Effector memory CD4-positive, alpha-beta T cell (primary cell): ENCODE results near the gene ZBTB8B.
"Not testable (repeated sequence)": the region's sequence is repeated elsewhere in the genome, so short reads cannot be mapped to it uniquely, and the experiment has no call there.

Experiments
- DNase-seq, 3 donors: peaks; one replicate each; pipeline ENCODE4 v3.0.0-alpha.2; 2020
- H3K27ac ChIP-seq: 2 replicates; pipeline ENCODE4 v1.7.0; 2013; ENCODE audit warnings: mild to moderate bottlenecking, low read length, moderate library complexity; ENCODE audit not compliant: insufficient read depth, poor library complexity, severe bottlenecking
- H3K27me3 ChIP-seq: replicated peaks from 2 replicates; pipeline ENCODE4 v1.7.0; 2013; ENCODE audit warnings: mild to moderate bottlenecking, low read length; ENCODE audit not compliant: insufficient read depth, control insufficient read depth, poor library complexity, severe bottlenecking
- H3K36me3 ChIP-seq: 2 replicates; pipeline ENCODE4 v1.7.0; 2013; ENCODE audit warnings: mild to moderate bottlenecking, low read length, moderate library complexity; ENCODE audit not compliant: control insufficient read depth, insufficient read depth
- H3K4me1 ChIP-seq: 2 replicates; pipeline ENCODE4 v1.7.0; 2013; ENCODE audit warnings: low read length, mild to moderate bottlenecking; ENCODE audit not compliant: control insufficient read depth, insufficient read depth, poor library complexity, severe bottlenecking
- H3K4me3 ChIP-seq: 2 replicates; pipeline ENCODE4 v1.7.0; 2013; ENCODE audit warnings: low read length, low read depth, mild to moderate bottlenecking; ENCODE audit not compliant: insufficient read depth, poor library complexity, severe bottlenecking
- H3K9me3 ChIP-seq: 2 replicates; pipeline ENCODE4 v1.7.0; 2013; ENCODE audit warnings: mild to moderate bottlenecking, low read length, moderate library complexity; ENCODE audit not compliant: control insufficient read depth

Gene ZBTB8B

DNA sequence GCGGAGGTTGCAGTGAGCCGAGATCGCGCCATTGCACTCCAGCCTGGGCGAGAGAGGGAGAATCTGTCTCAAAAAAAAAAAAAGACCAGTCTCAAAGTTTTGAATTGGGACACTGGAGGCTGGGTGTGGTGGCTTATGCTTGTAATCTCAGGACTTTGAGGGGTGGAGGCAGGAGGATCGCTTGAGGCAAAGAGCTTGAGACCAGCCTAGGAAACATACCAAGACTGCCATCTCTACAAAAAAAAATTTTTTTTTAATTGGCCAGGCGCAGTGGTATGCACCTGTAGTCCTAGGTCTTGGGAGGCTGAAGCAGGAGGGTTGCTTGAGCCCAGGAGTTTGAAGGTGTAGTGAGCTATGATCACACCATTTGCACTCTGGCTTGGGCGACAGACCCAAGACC, 3.9 kb downstream of the ZBTB8B start:
- H3K27ac ChIP-seq, result no peak overlapping the region
- H3K9me3 ChIP-seq, result no peaks in the 10 kb centered on the region
- no peaks in the 10 kb centered on the region for H3K36me3 ChIP-seq
- peaks cover 14% of the 10 kb centered on the region for H3K4me1 ChIP-seq
- H3K4me3 ChIP-seq, result no peak overlapping the region
- no peak for DNase-seq
- peaks cover 27% of the 10 kb centered on the region for H3K27me3 ChIP-seq

DNA sequence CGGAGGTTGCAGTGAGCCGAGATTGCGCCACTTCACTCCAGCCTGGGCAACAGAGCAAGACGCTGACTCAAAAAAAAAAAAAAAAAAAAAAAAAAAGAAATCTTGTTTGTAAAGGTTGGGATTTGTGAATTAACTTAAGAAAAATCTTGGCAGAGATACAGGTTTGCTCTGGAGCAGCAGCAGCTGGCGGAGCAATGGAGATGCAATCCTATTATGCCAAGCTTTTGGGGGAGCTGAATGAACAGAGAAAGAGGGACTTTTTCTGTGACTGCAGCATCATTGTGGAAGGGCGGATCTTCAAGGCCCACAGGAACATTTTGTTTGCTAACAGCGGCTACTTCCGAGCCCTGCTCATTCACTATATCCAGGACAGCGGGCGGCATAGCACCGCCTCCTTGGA, 5.6 kb downstream of the ZBTB8B start:
- Histone ChIP-seq H3K4me3 (no peak overlapping the region), H3K27ac (no peak overlapping the region), H3K27me3 (peaks cover 19% of the 10 kb centered on the region), H3K36me3 (no peaks in the 10 kb centered on the region), H3K9me3 (no peaks in the 10 kb centered on the region), H3K4me1 (peaks cover 2% of the 10 kb centered on the region)
- no peak for DNase-seq

DNA sequence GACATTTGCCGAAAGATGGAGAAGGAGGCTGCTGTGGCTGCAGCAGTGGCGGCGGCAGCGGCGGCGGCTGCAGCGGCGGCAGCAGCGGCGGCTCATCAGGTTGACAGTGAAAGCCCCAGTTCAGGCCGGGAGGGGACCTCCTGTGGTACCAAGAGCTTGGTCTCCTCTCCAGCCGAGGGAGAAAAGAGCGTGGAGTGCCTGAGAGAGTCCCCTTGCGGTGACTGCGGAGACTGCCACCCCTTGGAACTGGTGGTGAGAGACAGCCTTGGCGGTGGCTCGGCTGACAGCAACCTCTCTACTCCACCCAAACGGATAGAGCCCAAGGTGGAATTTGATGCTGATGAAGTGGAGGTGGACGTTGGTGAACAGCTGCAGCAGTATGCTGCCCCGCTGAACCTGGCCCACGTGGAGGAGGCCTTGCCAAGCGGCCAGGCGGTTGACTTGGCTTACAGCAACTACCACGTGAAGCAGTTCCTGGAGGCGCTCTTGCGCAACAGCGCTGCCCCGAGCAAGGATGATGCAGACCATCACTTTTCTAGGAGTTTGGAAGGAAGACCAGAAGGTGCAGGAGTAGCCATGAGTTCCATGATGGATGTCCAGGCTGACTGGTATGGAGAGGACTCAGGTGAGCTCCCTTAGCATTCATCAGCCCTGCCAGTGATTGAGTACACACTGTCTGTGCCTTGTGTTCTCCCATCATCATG, 6.3 kb downstream of the ZBTB8B start:
- no peaks in the 10 kb centered on the region for H3K9me3 ChIP-seq
- no peak overlapping the region for H3K27ac ChIP-seq
- DNase-seq, result no peak
- no peaks in the 10 kb centered on the region for H3K36me3 ChIP-seq
- peaks cover 13% of the 10 kb centered on the region for H3K27me3 ChIP-seq
- H3K4me1 ChIP-seq, result no peaks in the 10 kb centered on the region
- no peak overlapping the region for H3K4me3 ChIP-seq

DNA sequence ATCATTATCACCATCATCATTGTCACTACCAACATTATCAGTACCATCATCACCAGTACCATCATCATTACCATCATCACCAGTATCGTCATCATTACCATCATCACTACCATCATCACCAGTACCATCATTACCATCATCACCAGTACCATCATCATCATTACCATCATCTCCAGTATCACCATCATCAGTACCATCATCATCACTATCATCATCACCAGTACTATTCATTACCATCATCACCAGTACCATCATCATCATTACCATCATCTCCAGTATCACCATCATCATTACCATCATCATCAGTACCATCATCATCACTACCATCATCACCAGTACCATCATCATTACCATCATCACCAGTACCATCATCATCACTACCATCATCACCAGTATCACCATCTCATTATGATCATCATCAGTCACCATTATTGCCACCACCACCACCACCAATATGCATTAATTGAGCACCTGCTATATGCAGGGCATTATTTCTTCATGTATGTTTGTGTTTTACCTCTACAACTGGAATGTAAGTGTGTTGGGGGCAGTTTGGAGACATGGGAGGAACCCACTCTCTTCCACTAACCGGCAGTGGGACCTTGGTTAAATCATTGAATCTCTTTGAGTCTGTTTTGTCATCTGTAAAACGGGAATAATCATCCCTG, 7.0 kb downstream of the ZBTB8B start:
- Histone ChIP-seq H3K27me3 (peaks cover 11% of the 10 kb centered on the region), H3K4me1 (no peaks in the 10 kb centered on the region)
- no peak for DNase-seq

DNA sequence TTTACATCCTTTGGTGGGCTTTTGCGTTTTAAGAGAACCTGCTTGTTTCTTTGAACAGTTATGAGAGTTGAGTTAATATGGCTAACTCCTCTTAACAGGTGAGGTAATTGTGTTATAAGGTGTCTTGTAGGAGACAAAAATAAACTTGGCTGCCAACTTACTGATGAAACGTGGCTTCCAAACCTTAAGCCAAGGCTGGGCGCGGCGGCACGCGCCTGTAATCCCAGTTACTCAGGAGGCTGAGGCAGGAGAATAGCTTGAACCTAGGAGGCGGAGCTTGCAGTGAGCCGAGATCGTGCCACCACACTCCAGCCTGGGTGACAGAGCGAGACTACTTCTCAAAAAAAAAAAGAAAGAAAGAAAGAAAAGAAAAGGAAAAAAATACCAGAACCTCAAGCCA, 8.1 kb downstream of the ZBTB8B start:
- not testable (repeated sequence) for H3K27ac ChIP-seq, DNase-seq, H3K4me3 ChIP-seq, H3K4me1 ChIP-seq, H3K36me3 ChIP-seq, H3K27me3 ChIP-seq, H3K9me3 ChIP-seq

More for the DNA sequence above, 7.0 kb downstream of the ZBTB8B start:
- Histone ChIP-seq H3K9me3 (no peaks in the 10 kb centered on the region), H3K4me3 (no peak overlapping the region), H3K36me3 (no peaks in the 10 kb centered on the region), H3K27ac (no peak overlapping the region)

DNA sequence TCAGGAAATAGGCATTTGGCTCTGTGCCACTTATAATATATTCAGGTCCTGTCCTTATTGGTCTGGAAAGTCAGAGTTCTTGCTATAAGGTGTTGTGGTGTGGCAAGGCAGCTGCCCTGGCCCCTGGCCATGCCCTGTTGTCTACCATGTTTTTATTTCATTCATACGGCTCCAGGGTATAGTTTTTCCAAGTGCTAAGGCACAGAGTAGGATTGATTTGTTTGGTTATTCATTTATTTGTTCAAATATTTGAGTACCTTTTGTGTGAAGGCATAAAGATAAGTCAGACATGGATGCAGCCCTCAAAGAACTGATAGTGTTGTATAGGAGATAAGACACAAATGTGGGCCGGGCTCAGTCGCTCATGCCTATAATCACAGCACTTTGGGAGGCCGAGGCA, 10.1 kb downstream of the ZBTB8B start:
- no peak overlapping the region for H3K27ac ChIP-seq
- H3K4me3 ChIP-seq, result no peak overlapping the region
- DNase-seq, result no peak
- H3K27me3 ChIP-seq, result peaks cover 5% of the 10 kb centered on the region
- no peaks in the 10 kb centered on the region for H3K36me3 ChIP-seq
- H3K4me1 ChIP-seq, result no peaks in the 10 kb centered on the region
- H3K9me3 ChIP-seq, result no peaks in the 10 kb centered on the region

DNA sequence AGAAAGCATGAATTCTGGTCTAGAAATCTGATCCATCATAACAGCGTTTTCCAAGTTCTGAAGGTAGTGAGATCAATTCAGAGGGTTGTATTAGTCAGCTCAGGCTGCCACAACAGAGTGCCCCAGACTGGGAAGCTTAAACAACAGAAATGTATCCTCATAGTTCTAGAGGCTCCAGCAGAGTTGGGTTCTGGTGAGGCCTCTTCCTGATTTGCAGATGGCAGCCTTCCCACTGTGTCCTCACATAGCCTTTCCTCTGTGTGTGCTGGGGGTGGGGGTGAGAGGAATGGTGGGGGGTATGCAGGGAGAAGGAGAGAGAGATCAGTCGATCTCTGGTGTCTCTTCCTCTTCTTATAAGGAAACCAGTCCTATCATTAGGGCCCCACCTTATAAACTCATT, 15.1 kb downstream of the ZBTB8B start:
- DNase-seq, result no peak
- Histone ChIP-seq H3K27me3 (peaks cover 2% of the 10 kb centered on the region), H3K9me3 (no peaks in the 10 kb centered on the region), H3K36me3 (no peaks in the 10 kb centered on the region), H3K4me1 (no peaks in the 10 kb centered on the region), H3K4me3 (no peak overlapping the region), H3K27ac (no peak overlapping the region)

DNA sequence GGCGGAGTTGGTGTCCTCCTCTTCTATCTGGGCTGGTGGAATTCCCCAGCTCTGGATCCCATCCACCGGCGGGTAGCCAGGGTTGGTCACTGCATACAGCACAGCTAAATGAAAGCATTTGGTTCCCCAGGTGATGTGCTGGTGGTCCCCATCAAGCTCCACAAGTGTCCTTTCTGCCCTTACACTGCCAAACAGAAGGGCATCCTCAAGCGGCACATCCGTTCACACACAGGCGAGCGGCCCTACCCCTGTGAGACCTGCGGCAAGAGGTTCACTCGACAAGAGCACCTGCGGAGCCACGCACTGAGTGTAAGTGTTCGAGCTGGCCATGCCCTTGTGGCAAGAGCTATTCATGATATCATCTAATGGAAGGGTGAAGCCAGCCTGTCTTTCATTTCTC, 15.9 kb downstream of the ZBTB8B start:
- Histone ChIP-seq H3K4me1 (no peaks in the 10 kb centered on the region), H3K4me3 (no peak overlapping the region), H3K27ac (no peak overlapping the region), H3K27me3 (no peaks in the 10 kb centered on the region), H3K9me3 (no peaks in the 10 kb centered on the region), H3K36me3 (no peaks in the 10 kb centered on the region)
- no peak for DNase-seq

DNA sequence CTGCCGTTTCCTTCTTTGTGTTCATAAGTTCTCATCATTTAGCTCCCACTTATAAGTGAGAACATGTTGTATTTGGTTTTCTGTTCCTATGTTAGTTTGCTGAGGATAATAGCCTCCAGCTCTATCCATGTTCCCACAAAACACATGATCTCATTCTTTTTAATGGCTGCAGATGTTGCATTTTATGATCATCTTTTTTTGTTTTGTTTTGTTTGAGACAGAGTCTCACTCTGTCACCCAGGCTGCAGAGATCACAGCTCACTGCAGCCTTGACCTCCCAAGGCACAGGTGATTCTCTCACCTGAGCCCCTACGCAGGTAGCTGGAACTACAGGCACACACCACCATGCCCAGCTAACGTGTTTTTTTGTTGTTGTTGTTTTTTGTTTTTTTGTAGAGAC, 16.9 kb downstream of the ZBTB8B start:
- H3K4me1 ChIP-seq, H3K27ac ChIP-seq, H3K4me3 ChIP-seq, H3K36me3 ChIP-seq, H3K27me3 ChIP-seq, DNase-seq, H3K9me3 ChIP-seq: not testable (repeated sequence)

DNA sequence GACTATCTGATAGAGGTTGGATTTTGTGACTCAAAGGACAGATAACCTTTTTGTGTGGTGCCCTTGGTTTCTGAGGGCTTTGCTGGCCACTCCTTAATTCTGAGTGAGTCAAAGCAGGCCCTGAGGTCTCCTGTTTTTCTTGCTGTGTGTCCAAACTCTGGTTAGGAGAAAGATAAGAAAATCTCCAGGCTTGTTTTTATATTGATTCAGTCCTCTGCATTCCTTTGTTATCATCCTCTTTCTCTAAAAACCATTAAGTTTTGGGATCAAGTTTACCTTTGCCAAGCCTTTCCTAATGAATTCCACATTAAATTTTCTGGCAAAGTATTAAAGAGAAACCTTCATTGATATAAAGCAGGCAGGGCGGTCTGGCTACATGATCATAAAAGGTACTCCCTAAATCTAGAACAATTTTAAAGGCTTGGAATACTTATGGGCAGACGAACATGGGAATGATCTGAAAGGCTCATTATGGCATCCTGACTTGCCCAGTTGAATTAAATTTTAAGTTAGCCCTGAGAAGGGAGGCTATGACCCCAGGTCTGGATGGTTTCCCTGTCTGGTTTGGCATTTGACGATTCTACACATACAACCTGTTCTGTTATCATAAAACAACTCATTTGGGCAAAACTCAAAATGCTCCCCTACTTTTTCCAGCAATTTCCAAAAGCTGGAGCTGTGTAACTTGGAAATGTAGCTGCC, 20.8 kb downstream of the ZBTB8B start:
- H3K27ac ChIP-seq, result no peak overlapping the region
- no peak for DNase-seq
- no peaks in the 10 kb centered on the region for H3K4me1 ChIP-seq
- no peaks in the 10 kb centered on the region for H3K27me3 ChIP-seq
- no peaks in the 10 kb centered on the region for H3K9me3 ChIP-seq
- H3K36me3 ChIP-seq, result no peaks in the 10 kb centered on the region
- H3K4me3 ChIP-seq, result no peak overlapping the region
